Trophoblast cell (in vitro differentiated cells and primary cell): ENCODE measurements around the gene CDC27.

Source experiments
- DNase-seq, 2 donors: peaks; one replicate each; pipeline ENCODE4 v3.0.0-alpha.2; 2016
- H2AFZ ChIP-seq: 2 replicates; pipeline ENCODE4 v1.6.1; 2013; ENCODE audit warnings: low read length, moderate library complexity, mild to moderate bottlenecking; ENCODE audit not compliant: insufficient read depth, poor library complexity
- H2AK5ac ChIP-seq: 2 replicates; pipeline ENCODE4 v1.6.1; 2013; ENCODE audit warnings: mild to moderate bottlenecking, low read length
- H2BK120ac ChIP-seq: 2 replicates; pipeline ENCODE4 v1.6.1; 2013; ENCODE audit warnings: low read length, mild to moderate bottlenecking, moderate library complexity; ENCODE audit not compliant: insufficient read depth, poor library complexity
- H2BK12ac ChIP-seq: 2 replicates; pipeline ENCODE4 v1.6.1; 2013; ENCODE audit warnings: mild to moderate bottlenecking, low read length, moderate library complexity
- H2BK5ac ChIP-seq: 2 replicates; pipeline ENCODE4 v1.6.1; 2013; ENCODE audit warnings: low read length, low read depth, moderate library complexity, mild to moderate bottlenecking; ENCODE audit not compliant: poor library complexity
- H3K14ac ChIP-seq: 2 replicates; pipeline ENCODE4 v1.6.1; 2013; ENCODE audit warnings: mild to moderate bottlenecking, low read length
- H3K18ac ChIP-seq: 2 replicates; pipeline ENCODE4 v1.6.1; 2013; ENCODE audit warnings: mild to moderate bottlenecking, low read length
- H3K23ac ChIP-seq: 2 replicates; pipeline ENCODE4 v1.6.1; 2013; ENCODE audit warnings: low read length
- H3K27ac ChIP-seq: 2 replicates; pipeline ENCODE4 v1.5.1; 2013; ENCODE audit warnings: low read depth, mild to moderate bottlenecking, inconsistent platforms, low read length, moderate library complexity
- H3K27me3 ChIP-seq: 2 replicates; pipeline ENCODE4 v1.6.1; 2013; ENCODE audit warnings: inconsistent platforms, mild to moderate bottlenecking, low read length, moderate library complexity; ENCODE audit not compliant: insufficient read depth
- H3K36me3 ChIP-seq, 2 experiments: 1 replicate in 1 of 2; 2 replicates in 1 of 2; pipeline ENCODE4 v1.6.1; 2013; ENCODE audit warnings: low read length in 2 of 2, mild to moderate bottlenecking in 2 of 2, moderate library complexity in 1 of 2; ENCODE audit not compliant: insufficient read depth in 2 of 2, control insufficient read depth in 1 of 2
- H3K4ac ChIP-seq: 2 replicates; pipeline ENCODE4 v1.6.1; 2013; ENCODE audit warnings: low read depth, mild to moderate bottlenecking, low read length, moderate library complexity
- H3K4me1 ChIP-seq, 2 experiments: 1 replicate in 1 of 2; 2 replicates in 1 of 2; pipeline ENCODE4 v1.6.1; 2013; ENCODE audit warnings: low read length in 2 of 2, mild to moderate bottlenecking in 2 of 2, moderate library complexity in 1 of 2; ENCODE audit not compliant: insufficient read depth in 2 of 2, control insufficient read depth in 1 of 2
- H3K4me2 ChIP-seq: 2 replicates; pipeline ENCODE4 v1.6.1; 2013; ENCODE audit warnings: inconsistent platforms, mild to moderate bottlenecking, low read length, moderate library complexity
- H3K4me3 ChIP-seq: 2 replicates; pipeline ENCODE4 v1.5.1; 2013; ENCODE audit warnings: mild to moderate bottlenecking, low read depth, low read length, inconsistent platforms
- H3K79me1 ChIP-seq: one replicate; pipeline ENCODE4 v1.6.1; 2013; ENCODE audit warnings: low read length
- H3K79me2 ChIP-seq: 2 replicates; pipeline ENCODE4 v1.6.1; 2013; ENCODE audit warnings: low read length, mild to moderate bottlenecking; ENCODE audit not compliant: control insufficient read depth, insufficient read depth, poor library complexity
- H3K9ac ChIP-seq: 2 replicates; pipeline ENCODE4 v1.6.1; 2013; ENCODE audit warnings: mild to moderate bottlenecking, low read length
- H3K9me3 ChIP-seq: 2 replicates; pipeline ENCODE4 v1.6.1; 2013; ENCODE audit warnings: low read depth, mild to moderate bottlenecking, control low read depth, inconsistent platforms, low read length; ENCODE audit not compliant: insufficient read depth
- H4K12ac ChIP-seq: 2 replicates; pipeline ENCODE4 v1.6.1; 2013; ENCODE audit warnings: low read depth, mild to moderate bottlenecking, low read length, moderate library complexity
- H4K8ac ChIP-seq: 2 replicates; pipeline ENCODE4 v1.6.1; 2013; ENCODE audit warnings: low read depth, mild to moderate bottlenecking, low read length, moderate library complexity
- H4K91ac ChIP-seq: one replicate; pipeline ENCODE4 v1.6.1; 2013; ENCODE audit warnings: low read depth, mild to moderate bottlenecking, low read length, moderate library complexity
- WGBS: extraction: QIAGEN DNeasy Blood & Tissue Kit; methylation state at CpG from one replicate; pipeline ENCODE4 v1.1.7; 2013; ENCODE audit warnings: missing lambda C conversion rate; ENCODE audit not compliant: insufficient read length, insufficient coverage; ENCODE audit errors: extremely low coverage; 5-methylcytosine and 5-hydroxymethylcytosine counted together

Gene CDC27

GRCh38 chr17:47200325-47200664 lies 11.2 kb upstream of the CDC27 start:
- no peak overlapping the region for H2BK12ac ChIP-seq
- H3K4ac ChIP-seq = no peak overlapping the region
- WGBS = no CpG with 5 or more reads among the region's 4 CpGs

DNA sequence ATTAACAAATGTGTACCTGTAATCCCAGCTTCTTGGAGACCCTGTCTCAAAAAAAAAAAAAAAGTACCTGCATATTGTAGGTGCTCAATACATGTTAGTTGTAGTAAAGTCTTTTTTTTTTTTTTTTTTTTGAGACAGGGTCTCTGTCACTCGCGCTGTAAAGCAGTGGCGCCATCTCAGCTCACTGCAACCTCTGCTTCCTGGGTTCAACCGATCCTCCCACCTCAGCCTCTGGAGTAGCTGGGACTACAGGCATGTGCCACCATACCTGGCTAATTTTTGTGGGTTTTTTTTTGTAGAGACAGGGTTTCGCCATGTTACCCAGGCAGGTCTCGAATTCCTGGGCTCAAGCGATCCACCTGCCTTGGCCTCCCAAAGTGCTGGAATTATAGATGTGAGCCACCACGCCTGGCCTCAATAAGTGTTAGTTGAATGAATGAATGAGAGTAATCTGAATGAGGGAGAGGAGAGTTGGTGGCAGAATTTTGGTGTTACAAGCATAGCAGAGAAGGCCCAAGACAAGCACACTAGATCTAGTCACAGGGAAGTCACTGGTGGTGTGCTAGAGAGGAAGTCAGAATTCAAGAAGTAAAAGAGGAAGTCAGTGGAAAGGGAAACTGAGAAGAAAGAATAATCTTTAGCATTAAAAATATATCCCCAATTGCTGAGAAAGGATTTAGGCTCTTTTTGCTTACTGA lies 10.7 kb upstream of the CDC27 start:
- no peaks in the 10 kb centered on the region for H3K27me3 ChIP-seq
- no peaks in the 10 kb centered on the region for H3K79me1 ChIP-seq
- no peak overlapping the region for H4K12ac ChIP-seq
- no peaks in the 10 kb centered on the region for H3K79me2 ChIP-seq
- H3K9ac ChIP-seq = no peak overlapping the region
- H3K18ac ChIP-seq = no peak overlapping the region
- no peak overlapping the region for H3K14ac ChIP-seq
- no peak overlapping the region for H2BK120ac ChIP-seq
- H2BK12ac ChIP-seq = no peak overlapping the region
- H3K4me3 ChIP-seq = no peak overlapping the region
- H3K23ac ChIP-seq = no peak overlapping the region
- no peak for DNase-seq
- H3K4me2 ChIP-seq = no peak overlapping the region
- H2AFZ ChIP-seq = no peak overlapping the region
- H4K91ac ChIP-seq = no peak overlapping the region
- no peak overlapping the region for H4K8ac ChIP-seq
- H2BK5ac ChIP-seq = no peak overlapping the region
- WGBS = no CpG with 5 or more reads among the region's 8 CpGs
- H3K9me3 ChIP-seq = no peaks in the 10 kb centered on the region
- no peak overlapping the region for H3K4ac ChIP-seq
- H2AK5ac ChIP-seq = no peak overlapping the region
- peaks cover 5% of the 10 kb centered on the region in 2 experiments for H3K4me1 ChIP-seq
- H3K27ac ChIP-seq = no peak overlapping the region
- no peaks in the 10 kb centered on the region for H3K36me3 ChIP-seq

More at GRCh38 chr17:47200325-47200664, 11.2 kb upstream of the CDC27 start:
- no peak overlapping the region for H3K27ac ChIP-seq
- H3K36me3 ChIP-seq = no peaks in the 10 kb centered on the region
- H3K9ac ChIP-seq = no peak overlapping the region
- no peak for DNase-seq
- no peak overlapping the region for H3K18ac ChIP-seq
- H2BK5ac ChIP-seq = no peak overlapping the region
- H3K79me1 ChIP-seq = peaks cover 3% of the 10 kb centered on the region
- H4K8ac ChIP-seq = no peak overlapping the region
- H3K4me3 ChIP-seq = no peak overlapping the region
- no peak overlapping the region for H4K91ac ChIP-seq
- H2BK120ac ChIP-seq = no peak overlapping the region
- no peaks in the 10 kb centered on the region for H3K27me3 ChIP-seq
- H3K4me1 ChIP-seq = peaks cover 10 to 11% of the 10 kb centered on the region in 2 experiments
- no peaks in the 10 kb centered on the region for H3K9me3 ChIP-seq
- no peak overlapping the region for H3K23ac ChIP-seq
- no peak overlapping the region for H2AK5ac ChIP-seq
- no peak overlapping the region for H3K4me2 ChIP-seq
- H3K79me2 ChIP-seq = no peaks in the 10 kb centered on the region
- no peak overlapping the region for H4K12ac ChIP-seq
- no peak overlapping the region for H3K14ac ChIP-seq
- no peak overlapping the region for H2AFZ ChIP-seq

- no peak overlapping the region for H4K8ac ChIP-seq
- no peaks in the 10 kb centered on the region for H3K27me3 ChIP-seq
- no peak overlapping the region for H2BK5ac ChIP-seq
- H2BK12ac ChIP-seq = no peak overlapping the region
- no peak overlapping the region for H3K18ac ChIP-seq
- no peak overlapping the region for H2AK5ac ChIP-seq
- H3K79me2 ChIP-seq = no peaks in the 10 kb centered on the region
- H3K4me2 ChIP-seq = no peak overlapping the region
- H3K36me3 ChIP-seq = no peaks in the 10 kb centered on the region
- H3K4ac ChIP-seq = no peak overlapping the region
- no peak overlapping the region for H3K9ac ChIP-seq
- H3K4me1 ChIP-seq = no peaks in the 10 kb centered on the region
- peak in 1 of 2 donors; percentile 58 for DNase-seq
- H3K14ac ChIP-seq = no peak overlapping the region
- no peaks in the 10 kb centered on the region for H3K9me3 ChIP-seq
- no peak overlapping the region for H2BK120ac ChIP-seq
- no peak overlapping the region for H4K91ac ChIP-seq
- no peak overlapping the region for H4K12ac ChIP-seq
- no peak overlapping the region for H2AFZ ChIP-seq
- H3K23ac ChIP-seq = no peak overlapping the region
- no peak overlapping the region for H3K4me3 ChIP-seq
- H3K27ac ChIP-seq = no peak overlapping the region
- H3K79me1 ChIP-seq = no peaks in the 10 kb centered on the region
Measured at GRCh38 chr17:47197821-47198220, 8.7 kb upstream of the CDC27 start.

DNA sequence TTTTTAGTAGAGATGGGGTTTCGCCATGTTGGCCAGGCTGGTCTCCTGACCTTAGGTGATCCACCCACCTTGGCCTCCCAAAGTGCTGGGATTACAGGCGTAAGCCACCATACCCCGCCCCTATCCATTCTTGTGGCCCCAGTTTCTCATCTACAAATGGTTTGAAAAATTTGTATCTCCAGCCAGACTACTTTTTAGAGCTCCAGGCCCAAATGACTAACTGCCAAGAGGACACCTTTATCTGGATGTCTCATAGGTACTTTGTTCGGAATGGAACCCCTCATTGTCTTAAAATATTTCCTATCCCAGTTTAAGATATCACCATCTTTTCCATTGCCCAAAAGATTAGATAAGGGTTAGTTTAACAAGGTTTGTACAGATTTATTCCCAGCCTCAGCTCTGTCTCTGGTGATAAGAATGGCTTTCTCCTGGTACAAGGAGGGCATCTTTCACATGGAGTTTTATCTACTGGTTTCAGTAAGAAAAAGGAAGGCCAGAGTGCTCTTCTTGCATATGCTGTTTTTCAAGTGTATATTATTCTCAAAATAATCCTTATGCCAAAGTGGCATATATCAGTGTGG lies 4.9 kb upstream of the CDC27 start:
- H3K14ac ChIP-seq = no peak overlapping the region
- no peak overlapping the region for H3K18ac ChIP-seq
- no peak overlapping the region for H3K9ac ChIP-seq
- H3K79me2 ChIP-seq = peaks cover under 1% of the 10 kb centered on the region
- WGBS = no CpG with 5 or more reads among the region's 4 CpGs
- H3K4me3 ChIP-seq = no peak overlapping the region
- no peak overlapping the region for H2BK5ac ChIP-seq
- no peaks in the 10 kb centered on the region for H3K4me1 ChIP-seq
- peak; percentile 81 to 83 for DNase-seq
- H3K36me3 ChIP-seq = no peaks in the 10 kb centered on the region
- H4K91ac ChIP-seq = no peak overlapping the region
- no peak overlapping the region for H4K8ac ChIP-seq
- H3K27ac ChIP-seq = no peak overlapping the region
- no peak overlapping the region for H3K23ac ChIP-seq
- H3K9me3 ChIP-seq = no peaks in the 10 kb centered on the region
- no peak overlapping the region for H2AK5ac ChIP-seq
- H4K12ac ChIP-seq = no peak overlapping the region
- no peak overlapping the region for H3K4ac ChIP-seq
- no peak overlapping the region for H2AFZ ChIP-seq
- H3K79me1 ChIP-seq = peaks cover under 1% of the 10 kb centered on the region
- no peak overlapping the region for H2BK120ac ChIP-seq
- no peak overlapping the region for H2BK12ac ChIP-seq
- H3K4me2 ChIP-seq = no peak overlapping the region
- H3K27me3 ChIP-seq = no peaks in the 10 kb centered on the region
